Body of pancreas (tissue), 4 donors: ENCODE results near the gene ELAC2.

Experiments used
- POLR2A ChIP-seq, 3 donors: fragments of 450-650 bp; IDR thresholded peaks; one replicate each; pipeline ENCODE4 v1.6.1; 2016; ENCODE audit warnings: antibody characterized with exemption in 3 of 3, mild to moderate bottlenecking in 2 of 3
- TF ChIP-seq, protein P1 (sequence below), 7 experiments: fragments of 450-650 bp in 4 of 7; fragments of 200-600 bp in 3 of 7; sonication (generic) in 3 of 7; IDR thresholded peaks; one replicate each; pipeline ENCODE4 v1.5.1; 2016 to 2019; ENCODE audit warnings: antibody characterized with exemption in 7 of 7

DNA sequence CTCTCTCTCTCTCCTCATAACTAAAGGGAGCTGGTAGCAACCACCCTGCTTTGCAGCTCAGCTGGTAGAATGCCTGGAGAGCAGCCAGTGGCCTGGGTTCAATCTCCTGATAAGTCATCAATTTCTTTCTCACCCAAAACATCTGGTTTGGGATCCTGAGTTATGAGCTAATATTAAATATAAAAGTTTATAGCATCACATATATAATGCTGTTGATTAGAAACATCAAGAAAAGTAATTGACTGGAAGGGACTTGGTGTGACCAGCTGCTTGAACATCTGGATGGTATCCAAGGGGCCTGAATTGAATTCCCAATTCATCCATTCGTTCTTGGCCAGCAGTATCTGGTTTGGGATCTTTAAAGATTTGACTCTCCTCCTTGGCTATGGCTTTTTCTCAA, 12.2 kb upstream of the ELAC2 start:
- TF ChIP-seq POLR2A (IDR thresholded peaks at IDR 0.05) = no peak
- TF ChIP-seq, protein P1, sequence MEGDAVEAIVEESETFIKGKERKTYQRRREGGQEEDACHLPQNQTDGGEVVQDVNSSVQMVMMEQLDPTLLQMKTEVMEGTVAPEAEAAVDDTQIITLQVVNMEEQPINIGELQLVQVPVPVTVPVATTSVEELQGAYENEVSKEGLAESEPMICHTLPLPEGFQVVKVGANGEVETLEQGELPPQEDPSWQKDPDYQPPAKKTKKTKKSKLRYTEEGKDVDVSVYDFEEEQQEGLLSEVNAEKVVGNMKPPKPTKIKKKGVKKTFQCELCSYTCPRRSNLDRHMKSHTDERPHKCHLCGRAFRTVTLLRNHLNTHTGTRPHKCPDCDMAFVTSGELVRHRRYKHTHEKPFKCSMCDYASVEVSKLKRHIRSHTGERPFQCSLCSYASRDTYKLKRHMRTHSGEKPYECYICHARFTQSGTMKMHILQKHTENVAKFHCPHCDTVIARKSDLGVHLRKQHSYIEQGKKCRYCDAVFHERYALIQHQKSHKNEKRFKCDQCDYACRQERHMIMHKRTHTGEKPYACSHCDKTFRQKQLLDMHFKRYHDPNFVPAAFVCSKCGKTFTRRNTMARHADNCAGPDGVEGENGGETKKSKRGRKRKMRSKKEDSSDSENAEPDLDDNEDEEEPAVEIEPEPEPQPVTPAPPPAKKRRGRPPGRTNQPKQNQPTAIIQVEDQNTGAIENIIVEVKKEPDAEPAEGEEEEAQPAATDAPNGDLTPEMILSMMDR (IDR thresholded peaks at IDR 0.05) = no peak
